IMR-90 (cell line): ENCODE results near the gene FGD3. TPM values are rescaled to one million over a fixed set of nuclear protein-coding genes. Genes with fewer than 3 reads are reported as not detected.

ENCODE experiments used
- ATAC-seq: fragments of 200-7000 bp; cut with Tn5 transposase; 2 replicates; pipeline ENCODE4 v1.9.1; 2020; ENCODE audit warnings: low read depth, mild to moderate bottlenecking, moderate library complexity
- BruUV-seq: library from RNA; stranded (reverse); fragments of 400-500 nt; replicated peaks from 2 replicates; lab custom pipeline; 2021; lab: Mats Ljungman, UMichigan
- CTCF ChIA-PET: fragments of 300-600 bp; formaldehyde crosslinking; extraction: SDS; loops from one replicate; lab custom pipeline; 2021; ENCODE audit warnings: antibody characterized with exemption; lab: Yijun Ruan, JAX
- POLR2A ChIA-PET: fragments of 300-600 bp; sonication (Branson Sonifier 250); formaldehyde crosslinking; loops from one replicate; lab custom pipeline; 2022; ENCODE audit warnings: antibody characterized with exemption; ENCODE audit not compliant: unreplicated experiment; lab: Charles Lee
- DNase-seq: peaks from one replicate; pipeline ENCODE4 v3.0.0; 2013
- H2AFZ ChIP-seq: replicated peaks from 2 replicates; pipeline ENCODE3; 2013; ENCODE audit warnings: low read length, mild to moderate bottlenecking; ENCODE audit not compliant: poor library complexity
- H2AK5ac ChIP-seq: 2 replicates; pipeline ENCODE4 v1.6.1; 2013; ENCODE audit warnings: low read depth, low read length, inconsistent platforms
- H2AK9ac ChIP-seq: replicated peaks from 2 replicates; pipeline ENCODE3; 2013; ENCODE audit warnings: mild to moderate bottlenecking, low read depth, low read length, moderate library complexity; ENCODE audit not compliant: poor library complexity
- H2BK120ac ChIP-seq: 2 replicates; pipeline ENCODE4 v1.6.1; 2013; ENCODE audit warnings: low read depth, low read length, inconsistent platforms
- H2BK15ac ChIP-seq: 3 replicates; pipeline ENCODE4 v1.6.1; 2013; ENCODE audit warnings: low read depth, low read length, inconsistent platforms
- H2BK20ac ChIP-seq: 2 replicates; pipeline ENCODE4 v1.6.1; 2013; ENCODE audit warnings: low read depth, mild to moderate bottlenecking, inconsistent platforms, low read length, moderate library complexity
- H2BK5ac ChIP-seq: 2 replicates; pipeline ENCODE4 v1.6.1; 2013; ENCODE audit warnings: mild to moderate bottlenecking, low read depth, low read length, inconsistent platforms; ENCODE audit not compliant: poor library complexity, severe bottlenecking
- H3K14ac ChIP-seq: replicated peaks from 2 replicates; pipeline ENCODE4 v1.6.1; 2013; ENCODE audit warnings: low read depth, low read length, inconsistent platforms
- H3K18ac ChIP-seq: 2 replicates; pipeline ENCODE4 v1.6.1; 2013; ENCODE audit warnings: low read depth, low read length, control low read depth
- H3K23ac ChIP-seq: 2 replicates; pipeline ENCODE4 v1.6.1; 2013; ENCODE audit warnings: low read depth, low read length, inconsistent platforms
- H3K27ac ChIP-seq: 2 replicates; pipeline ENCODE4 v1.5.1; 2013; ENCODE audit warnings: mild to moderate bottlenecking, control low read depth, low read length; ENCODE audit not compliant: insufficient read depth
- H3K27me3 ChIP-seq: 2 replicates; pipeline ENCODE4 v1.6.1; 2013; ENCODE audit warnings: low read length; ENCODE audit not compliant: control insufficient read depth, insufficient read depth
- H3K36me3 ChIP-seq: 2 replicates; pipeline ENCODE4 v1.6.1; 2013; ENCODE audit warnings: low read length, mixed read lengths; ENCODE audit not compliant: control insufficient read depth, insufficient read depth
- H3K4ac ChIP-seq: 2 replicates; pipeline ENCODE4 v1.6.1; 2013; ENCODE audit warnings: low read depth, low read length, inconsistent platforms
- H3K4me1 ChIP-seq: 2 replicates; pipeline ENCODE4 v1.6.1; 2013; ENCODE audit warnings: low read length, mixed read lengths; ENCODE audit not compliant: control insufficient read depth, insufficient read depth
- H3K4me2 ChIP-seq: 2 replicates; pipeline ENCODE4 v1.6.1; 2013; ENCODE audit warnings: low read depth, mild to moderate bottlenecking, control low read depth, low read length, moderate library complexity
- H3K4me3 ChIP-seq: 2 replicates; pipeline ENCODE4 v1.5.1; 2013; ENCODE audit warnings: low read depth, mild to moderate bottlenecking, control low read depth, low read length, moderate library complexity; ENCODE audit not compliant: insufficient read depth
- H3K56ac ChIP-seq: 2 replicates; pipeline ENCODE4 v1.6.1; 2013; ENCODE audit warnings: low read length, inconsistent platforms; ENCODE audit not compliant: insufficient read depth; ENCODE audit errors: extremely low read depth
- H3K79me1 ChIP-seq, 2 experiments: 2 replicates each; pipeline ENCODE4 v1.6.1; 2013; ENCODE audit warnings: low read length in 2 of 2, inconsistent platforms in 1 of 2, low read depth in 1 of 2
- H3K9ac ChIP-seq: 2 replicates; pipeline ENCODE4 v1.6.1; 2013; ENCODE audit warnings: low read depth, low read length, control low read depth
- H3K9me1 ChIP-seq: 2 replicates; pipeline ENCODE4 v1.6.1; 2013; ENCODE audit warnings: low read length, inconsistent platforms; ENCODE audit not compliant: insufficient read depth
- H3K9me3 ChIP-seq: 2 replicates; pipeline ENCODE4 v1.6.1; 2013; ENCODE audit warnings: low read length; ENCODE audit not compliant: control insufficient read depth, insufficient read depth
- H4K20me1 ChIP-seq: 2 replicates; pipeline ENCODE4 v1.6.1; 2013; ENCODE audit warnings: low read length, inconsistent platforms; ENCODE audit not compliant: insufficient read depth
- H4K5ac ChIP-seq: 2 replicates; pipeline ENCODE4 v1.6.1; 2013; ENCODE audit warnings: mild to moderate bottlenecking, low read depth, low read length, control low read depth
- H4K8ac ChIP-seq, 2 experiments: 2 replicates each; pipeline ENCODE4 v1.6.1; 2013; ENCODE audit warnings: low read depth in 2 of 2, low read length in 2 of 2, control low read depth in 1 of 2, inconsistent platforms in 1 of 2
- H4K91ac ChIP-seq: 2 replicates; pipeline ENCODE4 v1.6.1; 2013; ENCODE audit warnings: low read depth, low read length, inconsistent platforms; ENCODE audit not compliant: insufficient read depth
- BHLHE40 ChIP-seq: fragments of 150-350 bp; IDR thresholded peaks from 2 replicates; pipeline ENCODE4 v1.6.1; 2016; ENCODE audit warnings: mild to moderate bottlenecking, low read depth, low read length
- CEBPB ChIP-seq: IDR thresholded peaks from 2 replicates; pipeline ENCODE4 v1.6.1; 2012; ENCODE audit warnings: low read depth, low read length, improper control_type of control experiment
- FOS ChIP-seq: fragments of 150-350 bp; IDR thresholded peaks from 2 replicates; pipeline ENCODE4 v1.6.1; 2016; ENCODE audit warnings: low read depth, low read length
- MAFK ChIP-seq: IDR thresholded peaks from 2 replicates; pipeline ENCODE4 v1.6.1; 2012; ENCODE audit warnings: low read depth, low read length, improper control_type of control experiment
- MAZ ChIP-seq: IDR thresholded peaks from 2 replicates; pipeline ENCODE4 v1.6.1; 2012; ENCODE audit warnings: low read depth, mild to moderate bottlenecking, low read length, improper control_type of control experiment, moderate library complexity, borderline replicate concordance
- RCOR1 ChIP-seq: IDR thresholded peaks from 2 replicates; pipeline ENCODE4 v1.6.1; 2012; ENCODE audit warnings: mild to moderate bottlenecking, low read length, improper control_type of control experiment; ENCODE audit not compliant: insufficient replicate concordance
- WGBS, 2 experiments: methylation state at CpG; one replicate each; pipeline versions ENCODE4 v1.1.5 to v1.1.7; 2013; ENCODE audit warnings: missing lambda C conversion rate in 2 of 2; ENCODE audit not compliant: insufficient read length in 1 of 2; ENCODE audit errors: extremely low coverage in 2 of 2; 5-methylcytosine and 5-hydroxymethylcytosine counted together
- dilution Hi-C: fragments of 300-500 bp; cut with HindIII; formaldehyde crosslinking; loops from one replicate; pipeline ENCODE4 v1.14.3; 2018; ENCODE audit warnings: low sequenced_read_pairs; ENCODE audit not compliant: unreplicated experiment
- in situ Hi-C: fragments of 300-500 bp; cut with MboI; formaldehyde crosslinking; loops from 3 replicates; pipeline ENCODE4 v1.14.3; 2019; ENCODE audit warnings: low sequenced_read_pairs, inconsistent platforms, mixed read lengths
- intact Hi-C: fragments of 100-400 bp; cut with micrococcal nuclease; formaldehyde crosslinking; loops from 2 replicates; pipeline ENCODE4 v1.10.0; 2022
- polyA plus RNA-seq, 3 experiments: library from polyadenylated mRNA; depleted of rRNA; stranded (reverse); fragments of >200 nt; gene quantifications; 2 replicates each; pipeline ENCODE4 v1.2.3, GENCODE V29; 2012; ENCODE audit warnings: low replicate concordance in 1 of 3
- total RNA-seq: library from RNA; depleted of rRNA; stranded (reverse); fragments of >200 nt; gene quantifications from 2 replicates; pipeline ENCODE4 v1.2.3, GENCODE V29; 2012
- TF ChIP-seq, protein P1 (sequence below): fragments of 150-350 bp; IDR thresholded peaks from 2 replicates; pipeline ENCODE4 v1.6.1; 2017; ENCODE audit warnings: mild to moderate bottlenecking, antibody characterized with exemption, low read length, low read depth

The FGD3 gene
- total and polyA plus RNA-seq, 2 of the 4 experiments (the other 2 are of a cell fraction): not detected

DNA sequence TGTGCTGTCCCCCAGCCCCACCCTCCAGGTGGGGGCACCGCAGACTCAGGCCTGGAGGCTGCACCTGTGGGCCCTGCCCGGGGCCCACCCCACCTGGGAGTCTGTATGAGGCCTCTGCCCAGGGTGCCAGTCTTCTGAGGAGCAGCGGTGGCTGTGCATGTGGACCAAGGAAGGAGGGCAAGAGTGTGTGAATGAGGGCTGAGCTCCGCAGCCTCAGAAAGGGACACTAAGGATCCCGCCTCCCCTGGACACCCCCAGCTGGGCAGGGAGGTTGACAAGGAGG lies 19.1 kb downstream of the FGD3 start:
- Histone ChIP-seq H2BK120ac (no peak overlapping the region), H3K36me3 (no peaks in the 10 kb centered on the region), H2AK9ac (no peak overlapping the region), H3K9me1 (no peaks in the 10 kb centered on the region), H2BK5ac (no peak overlapping the region), H4K5ac (no peak overlapping the region), H2AK5ac (no peak overlapping the region), H3K27me3 (peaks cover 4% of the 10 kb centered on the region; the same call in 1 of the 2 replicates), H3K4me3 (no peak overlapping the region), H3K18ac (no peak overlapping the region), H3K27ac (no peak overlapping the region), H3K14ac (no peak overlapping the region), H3K4me1 (no peaks in the 10 kb centered on the region), H2BK20ac (no peak overlapping the region), H4K8ac (no peak overlapping the region), H3K79me1 (no peaks in the 10 kb centered on the region), H4K91ac (no peak overlapping the region), H3K4ac (no peak overlapping the region), H3K9me3 (no peaks in the 10 kb centered on the region; the same call in 1 of the 2 replicates), H3K56ac (no peak overlapping the region), H3K9ac (no peak overlapping the region), H2AFZ (no peak overlapping the region), H3K23ac (no peak overlapping the region), H2BK15ac (no peak overlapping the region), H4K20me1 (no peaks in the 10 kb centered on the region), H3K4me2 (no peak overlapping the region)
- ChIA-PET CTCF (no interaction called here), POLR2A (no interaction called here)
- no TSS peak for BruUV-seq
- in situ Hi-C loops (no loop called here), intact Hi-C loops (no loop called here), dilution Hi-C loops (no loop called here)
- ATAC-seq: no peak
- no peak for DNase-seq
- TF ChIP-seq MAFK: no peak
- no peak for TF ChIP-seq BHLHE40
- TF ChIP-seq CEBPB: no peak
- TF ChIP-seq RCOR1: no peak
- TF ChIP-seq FOS: no peak
- TF ChIP-seq MAZ: no peak
- TF ChIP-seq, protein P1, sequence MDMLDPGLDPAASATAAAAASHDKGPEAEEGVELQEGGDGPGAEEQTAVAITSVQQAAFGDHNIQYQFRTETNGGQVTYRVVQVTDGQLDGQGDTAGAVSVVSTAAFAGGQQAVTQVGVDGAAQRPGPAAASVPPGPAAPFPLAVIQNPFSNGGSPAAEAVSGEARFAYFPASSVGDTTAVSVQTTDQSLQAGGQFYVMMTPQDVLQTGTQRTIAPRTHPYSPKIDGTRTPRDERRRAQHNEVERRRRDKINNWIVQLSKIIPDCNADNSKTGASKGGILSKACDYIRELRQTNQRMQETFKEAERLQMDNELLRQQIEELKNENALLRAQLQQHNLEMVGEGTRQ: no peak
- WGBS, 2 experiments: no CpG with 5 or more reads among the region's 5 CpGs
